NT2/D1 (cell line): ENCODE measurements around the gene STK25.

Experiments
- SUZ12 ChIP-seq: IDR thresholded peaks from 2 replicates; pipeline ENCODE4 v1.6.1; 2011; ENCODE audit not compliant: insufficient read length, insufficient read depth; ENCODE audit errors: extremely low read depth
- YY1 ChIP-seq: IDR thresholded peaks from 2 replicates; pipeline ENCODE4 v1.6.1; 2011; ENCODE audit not compliant: insufficient read length, insufficient read depth
- ZNF274 ChIP-seq: IDR thresholded peaks from 2 replicates; pipeline ENCODE4 v1.6.1; 2011; ENCODE audit warnings: mild to moderate bottlenecking, low read depth, low read length

DNA sequence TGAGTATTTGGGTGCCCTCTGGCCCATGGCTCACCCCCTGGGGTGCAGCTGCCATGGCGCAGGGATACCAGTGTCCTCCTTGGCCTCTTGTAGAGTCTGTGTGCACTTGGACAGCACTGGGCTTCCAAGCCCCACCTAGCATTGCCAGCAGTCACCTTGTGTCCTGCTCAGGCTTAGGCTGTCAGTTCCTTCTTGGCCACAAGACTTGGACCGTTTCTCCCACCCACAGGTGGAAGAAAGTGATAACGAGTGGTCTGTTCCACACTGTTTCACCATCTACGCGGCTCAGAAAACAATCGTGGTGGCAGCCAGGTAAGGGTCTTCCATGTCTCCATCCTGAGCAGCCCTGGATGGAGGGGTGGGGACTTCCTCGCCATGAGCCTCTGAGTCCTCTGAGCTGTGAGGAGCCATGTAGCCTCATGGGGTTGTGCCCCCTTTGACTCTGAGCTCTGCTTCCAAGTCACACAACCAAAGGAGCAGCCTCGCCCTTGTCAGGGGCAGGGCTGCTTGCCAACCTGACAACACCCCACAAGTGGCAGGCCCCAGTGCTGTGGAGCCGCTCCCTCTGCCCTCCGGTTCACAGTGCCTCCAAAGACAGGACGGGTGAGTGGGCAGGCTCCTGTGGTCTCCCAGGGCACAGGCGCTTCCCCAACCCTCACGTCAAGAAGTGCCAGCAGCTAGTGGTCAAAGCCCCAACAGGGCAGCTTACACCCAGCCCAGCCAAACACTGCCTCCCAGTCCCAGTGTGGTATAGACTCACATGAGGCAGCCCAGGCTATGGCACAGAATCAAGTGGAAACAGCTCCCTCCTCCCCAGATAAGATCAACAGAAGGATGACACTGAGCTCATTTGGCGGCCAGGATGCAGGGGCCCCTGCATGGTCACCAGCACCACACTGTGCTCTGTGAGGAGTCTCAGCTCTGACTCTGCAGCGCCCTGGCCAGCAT lies 18.4 kb downstream of the STK25 start:
- TF ChIP-seq ZNF274 (no peak), YY1 (no peak), SUZ12 (no peak)
